ENCODE measurements around the gene DNASE1L1.

DNA sequence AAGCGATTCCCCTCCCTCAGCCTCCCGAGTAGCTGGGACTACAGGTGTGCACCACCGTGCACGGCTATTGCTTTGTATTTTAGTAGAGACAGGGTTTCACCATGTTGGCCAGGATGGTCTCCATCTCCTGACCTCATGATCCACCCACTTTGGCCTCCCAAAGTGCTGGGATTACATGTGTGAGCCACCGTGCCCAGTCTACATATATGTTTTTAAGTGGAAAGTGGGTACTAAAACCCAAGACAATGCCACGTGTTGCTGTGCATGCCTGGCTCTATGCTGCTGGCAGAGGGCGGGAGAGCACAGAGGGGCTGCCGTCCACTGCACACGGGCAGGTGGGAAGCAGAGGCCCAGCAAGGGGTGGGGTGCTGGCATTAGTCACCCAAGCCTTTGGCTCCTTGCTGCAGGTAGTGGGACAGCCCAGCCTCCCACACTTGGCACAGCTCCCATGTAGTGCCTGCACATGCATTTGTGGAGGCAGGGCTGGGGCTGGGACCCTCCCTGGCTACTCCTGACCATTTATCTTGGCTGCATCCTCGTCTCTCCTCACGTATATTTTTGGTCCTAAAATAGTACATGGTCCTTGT is 26.5 kb downstream of the DNASE1L1 start:
- TF ChIP-seq, protein P1, sequence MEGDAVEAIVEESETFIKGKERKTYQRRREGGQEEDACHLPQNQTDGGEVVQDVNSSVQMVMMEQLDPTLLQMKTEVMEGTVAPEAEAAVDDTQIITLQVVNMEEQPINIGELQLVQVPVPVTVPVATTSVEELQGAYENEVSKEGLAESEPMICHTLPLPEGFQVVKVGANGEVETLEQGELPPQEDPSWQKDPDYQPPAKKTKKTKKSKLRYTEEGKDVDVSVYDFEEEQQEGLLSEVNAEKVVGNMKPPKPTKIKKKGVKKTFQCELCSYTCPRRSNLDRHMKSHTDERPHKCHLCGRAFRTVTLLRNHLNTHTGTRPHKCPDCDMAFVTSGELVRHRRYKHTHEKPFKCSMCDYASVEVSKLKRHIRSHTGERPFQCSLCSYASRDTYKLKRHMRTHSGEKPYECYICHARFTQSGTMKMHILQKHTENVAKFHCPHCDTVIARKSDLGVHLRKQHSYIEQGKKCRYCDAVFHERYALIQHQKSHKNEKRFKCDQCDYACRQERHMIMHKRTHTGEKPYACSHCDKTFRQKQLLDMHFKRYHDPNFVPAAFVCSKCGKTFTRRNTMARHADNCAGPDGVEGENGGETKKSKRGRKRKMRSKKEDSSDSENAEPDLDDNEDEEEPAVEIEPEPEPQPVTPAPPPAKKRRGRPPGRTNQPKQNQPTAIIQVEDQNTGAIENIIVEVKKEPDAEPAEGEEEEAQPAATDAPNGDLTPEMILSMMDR (IDR thresholded peaks at IDR 0.05), result no peak
- no peak for TF ChIP-seq POLR2A (IDR thresholded peaks at IDR 0.05)
